SH-SY5Y (cell line): ENCODE measurements around the gene FBRS.

ENCODE experiments used
- GATA2 ChIP-seq: IDR thresholded peaks from 2 replicates; pipeline ENCODE4 v1.6.1; 2011; ENCODE audit warnings: mild to moderate bottlenecking, low read depth, low read length
- GATA3 ChIP-seq: IDR thresholded peaks from 2 replicates; pipeline ENCODE4 v1.6.1; 2011; ENCODE audit warnings: low read depth, mild to moderate bottlenecking, low read length, moderate library complexity

FBRS gene

GRCh38 chr16:30656974-30657865 is 1.0 kb upstream of the FBRS start:
- TF ChIP-seq GATA3 = no peak
- no peak for TF ChIP-seq GATA2

- TF ChIP-seq GATA3 (no peak), GATA2 (no peak)
Observed at GRCh38 chr16:30658731-30659506, 688 bp downstream of the FBRS start.

DNA sequence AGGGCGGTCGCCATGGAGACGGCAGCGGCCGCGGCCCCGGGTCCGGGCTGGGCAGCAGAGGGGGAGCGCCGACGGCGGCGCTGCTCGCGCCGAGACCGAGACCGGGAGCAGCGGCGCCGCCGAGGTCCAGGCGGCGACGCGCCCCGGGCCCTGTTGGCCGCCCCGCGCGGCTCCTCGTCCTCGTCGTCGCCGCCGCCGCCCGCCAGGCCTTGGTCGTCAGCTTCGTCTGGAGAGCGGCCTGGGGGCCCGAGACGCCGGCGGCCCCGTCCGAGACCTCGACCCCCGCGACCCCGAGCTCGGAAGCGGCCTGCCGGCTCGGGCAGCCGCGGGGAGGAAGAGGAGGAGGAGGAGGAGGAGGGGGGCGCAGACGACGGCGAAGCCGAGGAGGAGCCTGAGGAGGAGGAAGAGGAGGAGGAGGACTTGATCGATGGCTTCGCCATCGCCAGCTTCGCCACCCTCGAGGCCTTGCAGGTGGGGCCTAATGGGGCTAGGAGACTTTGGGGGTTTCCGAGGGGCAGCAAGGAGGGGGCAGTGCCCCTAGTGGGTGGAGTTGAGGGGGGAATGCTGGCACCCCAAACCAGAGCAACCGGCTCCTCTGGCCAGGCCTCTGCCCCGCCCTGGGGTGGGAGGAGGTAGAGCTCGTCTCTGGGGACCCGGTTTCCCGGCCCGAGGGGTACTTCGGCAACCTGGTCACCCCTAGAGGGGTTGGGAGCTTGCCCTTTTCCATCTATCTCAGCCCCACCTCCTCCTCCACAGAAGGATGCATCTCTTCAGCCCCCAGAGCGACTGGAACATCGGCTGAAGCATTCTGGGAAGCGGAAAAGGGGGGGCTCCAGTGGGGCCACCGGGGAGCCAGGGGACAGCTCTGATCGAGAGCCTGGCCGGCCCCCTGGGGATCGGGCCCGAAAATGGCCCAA is 1.5 kb downstream of the FBRS start:
- no peak for TF ChIP-seq GATA3

DNA sequence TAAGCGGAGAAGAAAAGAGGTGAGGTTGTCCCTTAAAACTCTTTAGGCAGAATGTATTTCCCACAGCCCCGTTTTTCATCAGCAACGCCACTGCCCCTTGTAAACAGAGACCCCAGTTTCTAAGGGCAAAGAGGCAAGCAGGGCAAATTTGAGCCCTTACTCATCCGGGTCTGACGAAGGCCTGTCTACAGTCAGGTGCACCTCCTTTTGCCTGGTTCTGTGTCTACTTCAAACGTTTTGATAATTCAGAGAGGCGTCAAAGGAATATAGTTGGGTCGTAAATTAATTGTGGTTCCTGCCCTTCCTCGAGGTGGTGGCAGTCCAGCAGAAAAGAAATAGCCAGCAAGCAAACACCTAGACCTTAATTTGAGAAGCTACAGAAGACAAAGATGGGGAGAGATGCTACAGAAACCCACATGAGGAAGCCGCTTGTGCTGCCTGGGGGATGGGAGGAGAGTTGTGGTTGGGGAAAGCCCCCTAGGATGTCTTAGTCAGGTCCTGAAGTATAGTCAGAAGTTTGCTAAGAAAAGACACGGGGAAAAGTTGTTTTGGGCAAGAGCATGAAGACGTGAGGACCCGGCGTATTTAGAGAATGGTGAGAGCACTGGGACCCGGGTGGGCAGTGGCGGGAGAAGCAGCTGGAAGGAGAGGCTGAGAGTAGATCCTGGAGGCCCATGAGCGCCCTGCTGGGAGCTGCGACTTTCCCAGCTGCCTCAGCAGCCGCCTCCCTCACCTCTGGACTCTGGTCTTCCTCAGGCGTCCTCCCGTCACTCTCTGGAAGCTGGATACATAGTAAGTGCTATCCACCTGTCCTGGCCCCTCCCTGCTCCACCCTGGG is 2.4 kb downstream of the FBRS start:
- TF ChIP-seq GATA3 (no peak), GATA2 (no peak)

DNA sequence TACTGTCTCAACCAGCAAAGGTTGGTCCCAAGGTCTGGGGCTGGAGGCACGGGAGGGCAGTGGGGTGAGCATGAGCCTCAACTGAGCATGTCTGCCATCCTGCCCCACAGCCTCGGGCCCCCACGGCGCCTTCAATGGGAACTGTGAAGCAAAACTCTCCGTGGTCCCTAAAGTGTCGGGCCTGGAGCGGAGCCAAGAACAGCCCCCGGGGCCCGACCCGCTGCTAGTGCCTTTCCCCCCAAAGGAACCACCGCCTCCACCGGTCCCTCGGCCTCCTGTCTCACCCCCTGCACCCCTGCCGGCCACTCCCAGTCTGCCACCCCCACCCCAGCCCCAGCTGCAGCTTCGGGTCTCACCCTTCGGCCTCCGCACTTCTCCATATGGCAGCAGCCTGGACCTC is 4.2 kb downstream of the FBRS start:
- no peak for TF ChIP-seq GATA3
- TF ChIP-seq GATA2 = no peak

- TF ChIP-seq GATA2 (no peak), GATA3 (no peak)
Observed at GRCh38 chr16:30663038-30663437, 4.8 kb downstream of the FBRS start.

DNA sequence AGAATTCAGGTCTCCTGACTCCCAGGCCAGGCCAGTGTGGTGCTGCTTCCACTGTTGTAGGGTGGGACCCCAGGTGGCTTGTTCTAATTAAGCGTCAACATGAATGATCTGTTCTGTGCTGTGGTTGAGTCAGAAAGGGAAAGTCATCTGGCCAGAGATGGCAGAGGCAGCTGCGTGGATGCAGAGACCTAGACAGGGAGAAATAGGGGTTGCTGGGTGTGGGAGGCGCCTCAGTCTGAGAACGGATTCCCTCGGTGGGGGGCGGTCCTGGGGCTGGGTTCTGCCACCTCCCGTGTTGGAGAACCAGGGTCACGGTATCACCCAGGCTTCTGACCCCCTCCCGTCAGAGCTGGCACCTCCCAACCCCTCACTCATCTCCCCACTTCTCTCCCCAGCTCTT is 5.6 kb downstream of the FBRS start:
- no peak for TF ChIP-seq GATA2
- TF ChIP-seq GATA3 = no peak

DNA sequence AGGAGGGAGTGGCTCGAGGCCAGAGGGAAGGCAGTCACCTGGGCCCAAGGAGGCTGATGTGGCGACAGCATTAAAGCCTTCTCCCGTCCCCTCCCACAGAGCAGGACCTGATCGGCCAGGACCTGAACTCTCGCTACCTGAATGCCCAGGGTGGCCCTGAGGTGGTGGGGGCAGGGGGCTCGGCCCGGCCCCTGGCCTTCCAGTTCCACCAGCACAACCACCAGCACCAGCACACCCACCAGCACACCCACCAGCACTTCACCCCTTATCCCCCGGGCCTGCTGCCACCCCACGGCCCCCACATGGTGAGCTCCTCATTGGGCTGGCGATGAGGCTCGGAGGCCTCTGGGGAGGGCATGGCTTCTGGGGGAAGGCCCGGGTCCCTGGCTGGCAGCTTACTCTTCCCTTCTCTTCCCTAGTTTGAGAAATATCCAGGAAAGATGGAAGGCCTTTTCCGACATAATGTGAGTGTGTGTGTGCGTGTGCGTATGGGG is 6.4 kb downstream of the FBRS start:
- TF ChIP-seq GATA3 (no peak), GATA2 (no peak)

GRCh38 chr16:30665155-30665829 is 7.1 kb downstream of the FBRS start:
- TF ChIP-seq GATA3 (no peak), GATA2 (no peak)

- TF ChIP-seq GATA2 = no peak
- TF ChIP-seq GATA3 = no peak
Observed at GRCh38 chr16:30665830-30666190, 7.6 kb downstream of the FBRS start.

GRCh38 chr16:30666681-30667080 is 8.4 kb downstream of the FBRS start:
- TF ChIP-seq GATA3 = no peak
- no peak for TF ChIP-seq GATA2

GRCh38 chr16:30667361-30667905 is 9.2 kb downstream of the FBRS start:
- TF ChIP-seq GATA2 (no peak), GATA3 (no peak)
